ENCODE results near the gene DAPK2. TPM values are rescaled to one million over a fixed set of nuclear protein-coding genes. Genes with fewer than 3 reads are reported as not detected.

Gene DAPK2
- total RNA-seq, 4 donors from 2014 or later = 45.1 to 244 (median 107) TPM

- Histone ChIP-seq H3K9me3 (no peaks in the 10 kb centered on the region), H3K27ac (no peak overlapping the region), H3K27me3 (no peaks in the 10 kb centered on the region), H3K4me3 (no peak overlapping the region), H3K36me3 (no peaks in the 10 kb centered on the region), H3K4me1 (peaks cover 9 to 15% (median 13%) of the 10 kb centered on the region in 4 donors)
- in situ Hi-C loops (cut with MboI; ENCODE audit: low pct_ligation_motif_present in 1 of 4, low pct_unique_long_range_greater_than_20kb in 1 of 4, low sequenced_read_pairs in 3 of 4) = no loop called here
- no peak for DNase-seq
- WGBS, 2 donors (ENCODE audit: low coverage in 1 of 2) = 84% methylated on average over 3 of the region's 3 CpGs; no CpG with 5 or more reads in 1 of the 2 donors
- intact Hi-C loops (cut with DNase I; ENCODE audit: low total_unique reads) = no loop called here
- no peak for TF ChIP-seq POLR2A (IDR thresholded peaks at IDR 0.05)
- TF ChIP-seq POLR2AphosphoS5 (IDR thresholded peaks at IDR 0.05) = no peak
- TF ChIP-seq CTCF (IDR thresholded peaks at IDR 0.05) = no peak
- TF ChIP-seq EP300 (IDR thresholded peaks at IDR 0.05; ENCODE audit: low read depth) = no peak
Measured at GRCh38 chr15:63913786-63914315, 132.4 kb downstream of the DAPK2 start.

GRCh38 chr15:63913336-63913735 lies 132.9 kb downstream of the DAPK2 start:
- no peak overlapping the region for H3K27ac ChIP-seq
- no peaks in the 10 kb centered on the region for H3K9me3 ChIP-seq
- H3K4me1 ChIP-seq = peaks cover 9 to 15% (median 13%) of the 10 kb centered on the region in 4 donors
- no peak for TF ChIP-seq POLR2AphosphoS5 (IDR thresholded peaks at IDR 0.05)
- TF ChIP-seq POLR2A (IDR thresholded peaks at IDR 0.05) = no peak
- TF ChIP-seq CTCF (IDR thresholded peaks at IDR 0.05) = no peak
- TF ChIP-seq EP300 (IDR thresholded peaks at IDR 0.05; ENCODE audit: low read depth) = no peak
- H3K4me3 ChIP-seq = no peak overlapping the region
- in situ Hi-C loops (cut with MboI; ENCODE audit: low pct_ligation_motif_present in 1 of 4, low pct_unique_long_range_greater_than_20kb in 1 of 4, low sequenced_read_pairs in 3 of 4) = no loop called here
- intact Hi-C loops (cut with DNase I; ENCODE audit: low total_unique reads) = no loop called here
- no peaks in the 10 kb centered on the region for H3K27me3 ChIP-seq
- no peak for DNase-seq
- 82 to 94% methylated on average over 4 to 9 of the region's 9 CpGs for WGBS, 2 donors (ENCODE audit: low coverage in 1 of 2)
- H3K36me3 ChIP-seq = no peaks in the 10 kb centered on the region

GRCh38 chr15:63912061-63912615 lies 134.1 kb downstream of the DAPK2 start:
- WGBS, 2 donors (ENCODE audit: low coverage in 1 of 2) = 89 to 100% methylated on average over 2 to 15 of the region's 15 CpGs
- Histone ChIP-seq H3K36me3 (no peaks in the 10 kb centered on the region), H3K4me1 (peaks cover 9 to 15% (median 13%) of the 10 kb centered on the region in 4 donors), H3K27ac (no peak overlapping the region), H3K27me3 (no peaks in the 10 kb centered on the region), H3K9me3 (no peaks in the 10 kb centered on the region), H3K4me3 (no peak overlapping the region)
- in situ Hi-C loops (cut with MboI; ENCODE audit: low pct_ligation_motif_present in 1 of 4, low pct_unique_long_range_greater_than_20kb in 1 of 4, low sequenced_read_pairs in 3 of 4) (no loop called here), intact Hi-C loops (cut with DNase I; ENCODE audit: low total_unique reads) (no loop called here)
- TF ChIP-seq CTCF (IDR thresholded peaks at IDR 0.05) = no peak
- DNase-seq = no peak

GRCh38 chr15:63911160-63911559 lies 135.1 kb downstream of the DAPK2 start:
- WGBS, 2 donors (ENCODE audit: low coverage in 1 of 2) = 75 to 77% methylated on average over 4 of the region's 4 CpGs
- H3K27me3 ChIP-seq = no peaks in the 10 kb centered on the region
- intact Hi-C loops (cut with DNase I; ENCODE audit: low total_unique reads) (no loop called here), in situ Hi-C loops (cut with MboI; ENCODE audit: low pct_ligation_motif_present in 1 of 4, low pct_unique_long_range_greater_than_20kb in 1 of 4, low sequenced_read_pairs in 3 of 4) (no loop called here)
- no peaks in the 10 kb centered on the region for H3K36me3 ChIP-seq
- TF ChIP-seq POLR2AphosphoS5 (IDR thresholded peaks at IDR 0.05) = no peak
- no peak for TF ChIP-seq POLR2A (IDR thresholded peaks at IDR 0.05)
- TF ChIP-seq EP300 (IDR thresholded peaks at IDR 0.05; ENCODE audit: low read depth) = no peak
- no peak for TF ChIP-seq CTCF (IDR thresholded peaks at IDR 0.05)
- no peak for DNase-seq
- H3K4me1 ChIP-seq = peaks cover 9 to 18% (median 13%) of the 10 kb centered on the region in 4 donors
- H3K4me3 ChIP-seq = no peak overlapping the region
- H3K27ac ChIP-seq = no peak overlapping the region
- no peaks in the 10 kb centered on the region for H3K9me3 ChIP-seq

All from transverse colon (tissue), 4 donors.